Measurements from ENCODE around the gene IRF8.

DNA sequence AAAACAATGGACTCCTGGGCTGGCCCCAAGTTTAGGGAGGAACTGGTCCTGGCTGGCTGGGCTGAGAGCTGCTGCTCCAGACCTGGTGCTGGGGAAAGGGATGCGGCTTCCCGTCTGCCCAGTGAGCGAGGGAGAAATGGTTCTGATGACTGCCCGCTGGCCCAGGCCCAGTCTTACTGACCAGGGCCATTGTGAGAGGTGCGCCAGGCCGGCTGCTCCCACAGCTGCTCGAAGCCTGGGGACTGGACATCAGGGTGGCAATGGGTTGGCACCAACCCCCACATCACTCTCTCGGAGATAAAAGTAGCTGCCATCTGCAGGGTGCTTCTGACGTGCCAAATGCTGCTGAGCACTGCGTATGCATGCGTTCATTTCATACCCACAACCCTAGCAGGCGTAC lies 53.2 kb downstream of the IRF8 start:
- TF ChIP-seq, protein P1, sequence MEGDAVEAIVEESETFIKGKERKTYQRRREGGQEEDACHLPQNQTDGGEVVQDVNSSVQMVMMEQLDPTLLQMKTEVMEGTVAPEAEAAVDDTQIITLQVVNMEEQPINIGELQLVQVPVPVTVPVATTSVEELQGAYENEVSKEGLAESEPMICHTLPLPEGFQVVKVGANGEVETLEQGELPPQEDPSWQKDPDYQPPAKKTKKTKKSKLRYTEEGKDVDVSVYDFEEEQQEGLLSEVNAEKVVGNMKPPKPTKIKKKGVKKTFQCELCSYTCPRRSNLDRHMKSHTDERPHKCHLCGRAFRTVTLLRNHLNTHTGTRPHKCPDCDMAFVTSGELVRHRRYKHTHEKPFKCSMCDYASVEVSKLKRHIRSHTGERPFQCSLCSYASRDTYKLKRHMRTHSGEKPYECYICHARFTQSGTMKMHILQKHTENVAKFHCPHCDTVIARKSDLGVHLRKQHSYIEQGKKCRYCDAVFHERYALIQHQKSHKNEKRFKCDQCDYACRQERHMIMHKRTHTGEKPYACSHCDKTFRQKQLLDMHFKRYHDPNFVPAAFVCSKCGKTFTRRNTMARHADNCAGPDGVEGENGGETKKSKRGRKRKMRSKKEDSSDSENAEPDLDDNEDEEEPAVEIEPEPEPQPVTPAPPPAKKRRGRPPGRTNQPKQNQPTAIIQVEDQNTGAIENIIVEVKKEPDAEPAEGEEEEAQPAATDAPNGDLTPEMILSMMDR (IDR thresholded peaks at IDR 0.05) = no peak
- TF ChIP-seq ZFX (IDR thresholded peaks at IDR 0.05; ENCODE audit: borderline replicate concordance) = no peak
